Astrocyte of the cerebellum (primary cell): ENCODE measurements around the gene CCDC154.

Source experiments
- DNase-seq: peaks from one replicate; pipeline ENCODE4 v3.0.0-alpha.2; 2011; ENCODE audit warnings: low read depth
- H3K4me3 ChIP-seq: 2 replicates; pipeline ENCODE4 v1.5.1; 2011; ENCODE audit warnings: mild to moderate bottlenecking, low read depth, low read length, moderate library complexity
- in situ Hi-C: cut with HindIII; loops from 2 replicates; pipeline ENCODE4 v1.10.0; 2017; ENCODE audit warnings: low sequenced_read_pairs
- TF ChIP-seq, protein P1 (sequence below): IDR thresholded peaks from 2 replicates; pipeline ENCODE4 v1.5.1; 2012; ENCODE audit warnings: low read length, low read depth, moderate library complexity, mild to moderate bottlenecking; ENCODE audit errors: missing control alignments

Gene CCDC154

DNA sequence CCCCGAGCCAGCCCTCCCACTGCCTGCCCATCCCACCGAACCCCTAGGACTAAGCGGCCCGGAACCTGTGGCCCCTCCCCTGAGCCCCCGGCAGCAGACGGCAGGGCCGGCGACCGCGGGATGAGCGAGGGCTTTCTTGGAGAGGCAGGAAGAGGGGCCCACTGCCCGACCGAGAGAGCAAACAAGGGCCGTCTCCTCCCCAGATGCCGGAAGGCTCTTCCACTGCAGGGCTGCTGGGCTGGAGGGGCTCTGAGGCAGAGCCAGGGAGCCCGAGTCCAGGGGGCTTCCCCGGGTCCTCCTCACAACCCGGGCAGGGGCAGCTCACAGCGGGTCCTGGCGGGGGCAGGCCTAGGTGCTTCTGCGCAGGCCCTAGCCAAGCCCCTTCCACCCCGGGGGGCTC lies 10.6 kb downstream of the CCDC154 start:
- no peak overlapping the region for H3K4me3 ChIP-seq
- TF ChIP-seq, protein P1, sequence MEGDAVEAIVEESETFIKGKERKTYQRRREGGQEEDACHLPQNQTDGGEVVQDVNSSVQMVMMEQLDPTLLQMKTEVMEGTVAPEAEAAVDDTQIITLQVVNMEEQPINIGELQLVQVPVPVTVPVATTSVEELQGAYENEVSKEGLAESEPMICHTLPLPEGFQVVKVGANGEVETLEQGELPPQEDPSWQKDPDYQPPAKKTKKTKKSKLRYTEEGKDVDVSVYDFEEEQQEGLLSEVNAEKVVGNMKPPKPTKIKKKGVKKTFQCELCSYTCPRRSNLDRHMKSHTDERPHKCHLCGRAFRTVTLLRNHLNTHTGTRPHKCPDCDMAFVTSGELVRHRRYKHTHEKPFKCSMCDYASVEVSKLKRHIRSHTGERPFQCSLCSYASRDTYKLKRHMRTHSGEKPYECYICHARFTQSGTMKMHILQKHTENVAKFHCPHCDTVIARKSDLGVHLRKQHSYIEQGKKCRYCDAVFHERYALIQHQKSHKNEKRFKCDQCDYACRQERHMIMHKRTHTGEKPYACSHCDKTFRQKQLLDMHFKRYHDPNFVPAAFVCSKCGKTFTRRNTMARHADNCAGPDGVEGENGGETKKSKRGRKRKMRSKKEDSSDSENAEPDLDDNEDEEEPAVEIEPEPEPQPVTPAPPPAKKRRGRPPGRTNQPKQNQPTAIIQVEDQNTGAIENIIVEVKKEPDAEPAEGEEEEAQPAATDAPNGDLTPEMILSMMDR = no peak
- in situ Hi-C loops = no loop called here
- no peak for DNase-seq

DNA sequence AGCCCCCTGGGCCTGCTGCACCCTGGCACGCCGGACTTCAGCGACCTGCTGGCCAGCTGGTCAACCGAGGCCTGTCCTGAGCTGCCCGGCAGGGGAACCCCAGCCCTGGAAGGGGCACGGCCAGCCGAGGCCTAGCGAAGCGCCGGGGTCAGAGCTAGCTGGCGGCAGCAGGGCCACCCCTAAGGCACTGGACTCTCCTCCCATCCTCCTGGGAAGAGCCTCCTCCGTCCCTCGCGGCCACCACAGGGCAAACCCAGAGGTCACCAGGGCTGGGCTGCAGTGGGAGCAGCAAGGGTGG lies 11.1 kb downstream of the CCDC154 start:
- in situ Hi-C loops = no loop called here

DNA sequence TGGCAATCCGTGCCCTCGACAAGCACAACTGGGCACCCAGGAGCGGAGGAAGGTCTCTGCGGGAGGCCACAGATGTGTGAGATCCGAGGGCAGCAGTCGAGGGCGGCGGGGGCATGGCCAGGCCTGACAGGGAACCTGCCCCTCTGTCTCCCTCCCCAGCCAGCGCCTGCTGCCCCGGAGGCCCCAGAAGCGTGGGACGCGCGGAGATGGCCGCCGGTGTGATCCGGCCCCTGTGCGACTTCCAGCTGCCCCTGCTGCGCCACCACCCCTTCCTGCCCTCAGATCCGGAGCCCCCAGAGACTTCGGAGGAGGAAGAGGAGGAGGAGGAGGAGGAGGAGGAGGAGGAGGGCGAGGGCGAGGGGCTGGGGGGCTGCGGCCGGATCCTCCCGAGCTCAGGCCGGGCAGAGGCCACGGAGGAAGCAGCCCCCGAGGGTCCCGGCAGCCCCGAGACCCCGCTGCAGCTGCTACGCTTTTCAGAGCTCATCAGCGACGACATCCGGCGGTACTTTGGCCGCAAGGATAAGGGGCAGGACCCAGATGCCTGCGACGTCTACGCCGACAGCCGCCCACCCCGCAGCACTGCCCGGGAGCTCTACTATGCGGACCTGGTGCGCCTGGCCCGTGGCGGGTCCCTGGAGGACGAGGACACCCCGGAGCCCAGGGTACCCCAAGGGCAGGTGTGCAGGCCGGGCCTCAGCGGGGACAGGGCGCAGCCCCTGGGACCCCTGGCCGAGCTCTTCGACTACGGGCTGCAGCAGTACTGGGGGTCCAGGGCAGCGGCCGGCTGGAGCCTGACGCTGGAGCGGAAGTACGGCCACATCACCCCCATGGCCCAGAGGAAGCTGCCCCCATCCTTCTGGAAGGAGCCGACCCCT lies 11.7 kb downstream of the CCDC154 start:
- no peak for DNase-seq
- H3K4me3 ChIP-seq = no peak overlapping the region
- TF ChIP-seq, protein P1 = no peak
- in situ Hi-C loops = no loop called here

More for the DNA sequence above, 11.1 kb downstream of the CCDC154 start:
- DNase-seq = no peak
- TF ChIP-seq, protein P1 = no peak
- no peak overlapping the region for H3K4me3 ChIP-seq

DNA sequence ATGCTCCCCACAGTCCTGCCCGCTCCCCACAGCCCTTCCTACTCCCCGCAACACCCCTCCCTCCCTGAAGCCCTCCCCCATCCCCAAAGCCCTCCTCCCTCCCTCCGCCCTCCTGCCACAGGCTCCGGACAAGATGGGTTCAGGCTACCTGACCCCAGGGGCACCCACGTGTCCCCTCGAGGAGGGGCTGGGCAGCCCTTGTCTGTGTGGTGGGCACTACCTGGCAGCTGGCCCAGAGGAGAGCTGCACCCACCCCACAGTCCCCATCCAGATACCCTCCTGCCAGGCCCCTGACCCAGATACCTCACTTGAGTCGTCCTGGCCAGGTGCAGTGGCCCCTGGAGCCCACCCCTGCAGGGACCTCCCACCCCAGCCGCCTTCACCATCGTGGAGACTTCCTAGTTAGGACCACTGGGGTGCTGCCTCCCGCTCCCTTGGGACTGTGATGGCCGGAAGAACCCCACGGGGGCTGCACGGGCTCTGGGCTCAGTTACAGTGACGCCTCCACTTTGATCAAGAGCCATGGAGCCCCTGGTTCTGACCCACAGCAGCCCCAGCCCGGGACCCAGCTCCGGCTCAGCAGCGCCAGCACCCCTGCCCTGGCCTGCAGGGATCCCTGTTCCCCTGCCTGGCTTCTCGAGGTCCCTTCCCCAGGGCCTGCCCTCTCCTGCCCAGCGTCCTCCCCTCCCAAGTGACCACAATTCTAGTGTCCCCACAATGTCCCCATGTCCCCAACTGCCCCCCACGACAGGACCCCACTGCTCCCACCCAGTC lies 12.7 kb downstream of the CCDC154 start:
- no peak overlapping the region for H3K4me3 ChIP-seq
- in situ Hi-C loops = no loop called here
- DNase-seq = no peak
- TF ChIP-seq, protein P1 = no peak

DNA sequence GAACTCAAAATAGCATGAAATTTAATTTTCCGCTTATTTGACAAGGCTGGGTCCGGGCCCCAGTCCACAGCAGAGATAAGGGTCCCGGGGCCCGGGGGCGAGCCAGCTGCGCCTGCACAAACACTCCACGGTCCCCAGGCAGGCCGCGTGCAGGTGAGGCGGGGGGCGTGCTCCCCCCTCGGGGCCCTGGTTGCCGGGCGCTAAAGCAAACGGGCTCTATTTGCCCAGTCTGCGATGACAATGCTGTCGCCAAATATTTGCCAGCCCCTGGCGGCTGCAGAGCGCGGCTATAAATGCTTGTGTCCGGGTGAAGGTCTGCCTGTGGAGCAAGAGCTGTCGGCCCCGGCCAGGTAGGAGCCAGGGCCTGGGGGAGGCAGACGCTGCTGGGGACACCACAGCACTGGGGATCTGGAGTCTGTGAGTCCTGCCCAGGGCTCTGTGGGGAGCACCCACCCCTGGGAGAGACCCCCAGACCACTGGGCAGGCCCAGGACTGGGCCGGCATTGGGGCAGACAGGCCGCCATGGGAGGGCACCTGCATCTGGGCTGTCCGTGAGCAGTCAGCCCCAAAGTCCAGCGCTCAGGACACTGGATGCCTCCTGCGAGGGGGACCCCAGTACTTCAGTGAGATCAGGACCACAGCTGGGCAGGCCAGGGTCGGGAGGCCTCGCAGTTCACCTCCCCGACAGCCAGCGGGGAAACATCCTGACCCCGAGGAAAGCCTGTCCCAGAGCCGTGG lies 13.4 kb downstream of the CCDC154 start, which contains the start of gene PERCC1:
TSS of gene PERCC1 (plus strand) at position 320 of the 738 bp plus-strand sequence. CDS start 1,516 bp downstream, outside the sequence.
- H3K4me3 ChIP-seq = no peak within 1 kb of the TSS
- TF ChIP-seq, protein P1 = no peak
- in situ Hi-C loops = no loop called here
- no peak for DNase-seq

DNA sequence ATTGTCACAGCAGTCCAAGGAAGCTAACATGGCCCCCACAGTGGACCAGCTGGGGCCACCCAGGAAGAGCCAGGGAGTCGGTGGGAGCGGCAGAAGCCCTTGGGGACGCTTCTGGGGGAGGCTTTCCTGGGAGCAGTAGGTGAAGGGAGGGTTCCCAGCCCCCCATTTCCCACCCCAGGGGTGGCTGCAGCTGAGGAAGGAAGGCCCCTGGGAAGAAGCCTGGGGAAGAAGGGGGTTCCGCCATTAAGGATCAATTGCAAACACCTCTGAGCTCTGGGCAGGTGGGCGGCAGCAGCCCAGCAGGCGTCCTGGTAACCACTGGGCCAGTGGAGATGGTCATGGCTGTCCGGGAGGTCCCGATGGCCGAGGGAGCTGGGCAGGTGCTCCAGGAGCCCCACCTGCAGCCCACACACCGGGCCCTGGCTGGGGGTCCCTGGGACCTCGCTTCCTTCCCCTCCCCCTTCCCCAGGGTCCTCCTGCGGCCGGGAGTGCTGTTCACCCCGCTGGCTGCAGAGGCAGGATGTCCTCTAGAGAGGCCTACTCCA lies 14.1 kb downstream of the CCDC154 start:
- no peak for DNase-seq
- TF ChIP-seq, protein P1 = no peak
- H3K4me3 ChIP-seq = no peak overlapping the region
- in situ Hi-C loops = no loop called here
